ENCODE data around the gene KRTAP5-10.

DNA sequence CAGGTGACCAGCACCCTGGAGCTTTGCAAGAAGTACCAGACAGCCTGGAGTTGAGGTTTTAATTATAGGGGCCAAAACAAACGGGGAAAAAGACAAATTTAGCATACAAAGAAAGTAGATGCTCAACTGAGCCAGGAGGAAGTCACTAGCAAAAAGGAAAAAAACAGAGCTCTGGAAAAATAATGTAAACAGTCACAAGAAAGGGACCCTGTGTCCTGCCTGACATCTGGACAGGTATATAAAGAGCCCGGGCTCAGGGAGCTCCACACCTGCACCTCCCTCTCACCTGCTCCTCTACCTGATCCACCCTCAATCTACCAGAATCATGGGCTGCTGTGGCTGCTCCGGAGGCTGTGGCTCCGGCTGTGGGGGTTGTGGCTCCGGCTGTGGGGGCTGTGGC, at the start of gene KRTAP5-10:
- TF ChIP-seq, protein P1, sequence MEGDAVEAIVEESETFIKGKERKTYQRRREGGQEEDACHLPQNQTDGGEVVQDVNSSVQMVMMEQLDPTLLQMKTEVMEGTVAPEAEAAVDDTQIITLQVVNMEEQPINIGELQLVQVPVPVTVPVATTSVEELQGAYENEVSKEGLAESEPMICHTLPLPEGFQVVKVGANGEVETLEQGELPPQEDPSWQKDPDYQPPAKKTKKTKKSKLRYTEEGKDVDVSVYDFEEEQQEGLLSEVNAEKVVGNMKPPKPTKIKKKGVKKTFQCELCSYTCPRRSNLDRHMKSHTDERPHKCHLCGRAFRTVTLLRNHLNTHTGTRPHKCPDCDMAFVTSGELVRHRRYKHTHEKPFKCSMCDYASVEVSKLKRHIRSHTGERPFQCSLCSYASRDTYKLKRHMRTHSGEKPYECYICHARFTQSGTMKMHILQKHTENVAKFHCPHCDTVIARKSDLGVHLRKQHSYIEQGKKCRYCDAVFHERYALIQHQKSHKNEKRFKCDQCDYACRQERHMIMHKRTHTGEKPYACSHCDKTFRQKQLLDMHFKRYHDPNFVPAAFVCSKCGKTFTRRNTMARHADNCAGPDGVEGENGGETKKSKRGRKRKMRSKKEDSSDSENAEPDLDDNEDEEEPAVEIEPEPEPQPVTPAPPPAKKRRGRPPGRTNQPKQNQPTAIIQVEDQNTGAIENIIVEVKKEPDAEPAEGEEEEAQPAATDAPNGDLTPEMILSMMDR (IDR thresholded peaks at IDR 0.05) = no peak
- no peak for TF ChIP-seq POLR2AphosphoS5 (IDR thresholded peaks at IDR 0.05)

Measured in prostate gland (tissue), 2 donors.